CD14-positive monocyte (primary cell): ENCODE measurements around the gene ACY1. TPM values are rescaled to one million over a fixed set of nuclear protein-coding genes. Genes with fewer than 3 reads are reported as not detected.

Experiments used
- DNase-seq, 3 donors: peaks; one replicate each; pipeline ENCODE4 v3.0.0-alpha.2; 2011 to 2022
- H2AFZ ChIP-seq: 2 replicates; pipeline ENCODE4 v1.6.0; 2012; ENCODE audit warnings: mild to moderate bottlenecking, low read depth, low read length, inconsistent platforms; ENCODE audit not compliant: insufficient read depth, poor library complexity, severe bottlenecking
- H3K27ac ChIP-seq, 2 donors: 1 replicate in 1 of 2; 2 replicates in 1 of 2; pipeline ENCODE4 v1.5.1; 2012 to 2013; ENCODE audit warnings: low read length in 2 of 2, control low read depth in 1 of 2, inconsistent platforms in 1 of 2, low read depth in 1 of 2, mild to moderate bottlenecking in 1 of 2
- H3K27me3 ChIP-seq, 2 donors: one replicate each; pipeline versions ENCODE4 v1.6.0 to v1.6.1; 2011 to 2013; ENCODE audit warnings: low read length in 2 of 2; ENCODE audit not compliant: control insufficient read depth in 2 of 2, insufficient read depth in 2 of 2
- H3K36me3 ChIP-seq, 2 donors: replicated peaks in 1 of 2; 1 replicate in 1 of 2; 2 replicates in 1 of 2; pipeline versions ENCODE4 v1.5.1 to v1.6.1; 2012 to 2013; ENCODE audit warnings: low read length in 2 of 2, control low read depth in 1 of 2, inconsistent platforms in 1 of 2, mild to moderate bottlenecking in 1 of 2; ENCODE audit not compliant: insufficient read depth in 2 of 2, control insufficient read depth in 1 of 2
- H3K4me1 ChIP-seq, 2 donors: 1 replicate in 1 of 2; 2 replicates in 1 of 2; pipeline versions ENCODE4 v1.5.1 to v1.6.1; 2012 to 2013; ENCODE audit warnings: low read length in 2 of 2, control low read depth in 1 of 2, inconsistent platforms in 1 of 2, mild to moderate bottlenecking in 1 of 2, moderate library complexity in 1 of 2; ENCODE audit not compliant: insufficient read depth in 2 of 2, control insufficient read depth in 1 of 2
- H3K4me2 ChIP-seq: replicated peaks from 2 replicates; pipeline ENCODE3; 2012; ENCODE audit warnings: low read length, moderate library complexity, mild to moderate bottlenecking; ENCODE audit not compliant: poor library complexity, severe bottlenecking; ENCODE audit errors: extremely low read depth
- H3K4me3 ChIP-seq, 3 experiments: fragments of 200-600 bp in 1 of 3; sonication (generic) in 1 of 3; replicated peaks in 1 of 3; 1 replicate in 2 of 3; 2 replicates in 1 of 3; pipeline ENCODE4 v1.5.1; 2011 to 2013; ENCODE audit warnings: low read length in 3 of 3, mild to moderate bottlenecking in 3 of 3, control low read depth in 2 of 3, low read depth in 2 of 3, inconsistent platforms in 1 of 3, moderate library complexity in 1 of 3
- H3K79me2 ChIP-seq: 2 replicates; pipeline ENCODE4 v1.6.0; 2012; ENCODE audit warnings: mild to moderate bottlenecking, control low read depth, inconsistent platforms, low read length, moderate library complexity; ENCODE audit not compliant: insufficient read depth
- H3K9ac ChIP-seq: 2 replicates; pipeline ENCODE4 v1.6.0; 2017; ENCODE audit warnings: low read length, mild to moderate bottlenecking; ENCODE audit not compliant: insufficient read depth, poor library complexity, severe bottlenecking
- H3K9me3 ChIP-seq, 2 donors: replicated peaks in 1 of 2; 1 replicate in 1 of 2; 2 replicates in 1 of 2; pipeline versions ENCODE4 v1.5.1 to v1.6.1; 2012 to 2013; ENCODE audit warnings: low read length in 2 of 2, control low read depth in 1 of 2; ENCODE audit not compliant: control insufficient read depth in 1 of 2, insufficient read depth in 1 of 2
- H4K20me1 ChIP-seq: 2 replicates; pipeline ENCODE4 v1.6.0; 2012; ENCODE audit warnings: mild to moderate bottlenecking, low read length, control low read depth, moderate library complexity; ENCODE audit not compliant: insufficient read depth
- H3K27ac Mint-ChIP-seq, 7 donors: one replicate each; pipeline ENCODE4 v1.8.0; 2020; ENCODE audit warnings: mild to moderate bottlenecking in 7 of 7, mixed read lengths in 7 of 7, moderate library complexity in 6 of 7, inconsistent platforms in 2 of 7
- H3K27me3 Mint-ChIP-seq, 3 donors: one replicate each; pipeline ENCODE4 v1.8.0; 2021 to 2022; ENCODE audit warnings: low read depth in 3 of 3, mild to moderate bottlenecking in 3 of 3, mixed read lengths in 3 of 3, moderate library complexity in 3 of 3, inconsistent platforms in 1 of 3
- H3K36me3 Mint-ChIP-seq, 2 donors: one replicate each; pipeline ENCODE4 v1.8.0; 2020; ENCODE audit warnings: mixed read lengths in 2 of 2, inconsistent platforms in 1 of 2, mild to moderate bottlenecking in 1 of 2
- H3K4me1 Mint-ChIP-seq: one replicate; pipeline ENCODE4 v1.8.0; 2020; ENCODE audit warnings: mild to moderate bottlenecking, mixed read lengths
- H3K4me3 Mint-ChIP-seq, 2 donors: one replicate each; pipeline ENCODE4 v1.8.0; 2020; ENCODE audit warnings: mild to moderate bottlenecking in 2 of 2, mixed read lengths in 2 of 2, moderate library complexity in 1 of 2
- H3K9me3 Mint-ChIP-seq, 7 donors: one replicate each; pipeline ENCODE4 v1.8.0; 2020 to 2022; ENCODE audit warnings: mixed read lengths in 7 of 7, mild to moderate bottlenecking in 6 of 7, moderate library complexity in 6 of 7, inconsistent platforms in 2 of 7
- CTCF ChIP-seq: fragments of 200-600 bp; IDR thresholded peaks from one replicate; pipeline ENCODE4 v1.8.0; 2022; ENCODE audit warnings: antibody characterized with exemption, mild to moderate bottlenecking
- WGBS: methylation state at CpG from one replicate; pipeline ENCODE4 v1.1.5; 2013; ENCODE audit warnings: missing lambda C conversion rate; ENCODE audit not compliant: insufficient coverage; 5-methylcytosine and 5-hydroxymethylcytosine counted together
- intact Hi-C, 2 donors: fragments of 100-400 bp; cut with micrococcal nuclease; formaldehyde crosslinking; loops; one replicate each; pipeline versions ENCODE4 v1.15.0 to v1.15.1; 2023
- polyA plus RNA-seq, 3 donors: library from polyadenylated mRNA; depleted of rRNA in 1 of 3; unstranded in 2 of 3; stranded (reverse) in 1 of 3; fragments of 300-500 nt in 2 of 3; fragments of >200 nt in 1 of 3; fragmentation: Illumina TruSeq in 2 of 3; gene quantifications; 1 replicate in 2 of 3; 2 replicates in 1 of 3; pipeline ENCODE4 v1.2.3, GENCODE V29; 2012 to 2021

Gene ACY1
- polyA plus RNA-seq, 3 donors, result 13.3 to 18.0 (median 14.5) TPM

- Histone ChIP-seq H3K27ac (no peak overlapping the region), H3K4me1 (no peaks in the 10 kb centered on the region), H3K4me2 (no peak overlapping the region), H3K9ac (no peak overlapping the region), H4K20me1 (no peaks in the 10 kb centered on the region), H3K79me2 (no peaks in the 10 kb centered on the region), H3K27me3 (no peaks in the 10 kb centered on the region), H3K36me3 (no peaks in the 10 kb centered on the region), H3K4me3 (no peak overlapping the region), H3K9me3 (no peaks in the 10 kb centered on the region), H2AFZ (no peak overlapping the region)
- Mint-ChIP-seq H3K4me3 (no peak overlapping the region), H3K9me3 (no peaks in the 10 kb centered on the region), H3K27me3 (peaks cover 3 to 6% (median 4%) of the 10 kb centered on the region in 3 donors), H3K36me3 (no peaks in the 10 kb centered on the region), H3K27ac (no peak overlapping the region), H3K4me1 (peaks cover 2% of the 10 kb centered on the region)
- intact Hi-C loops, result no loop called here
- WGBS, result 89% methylated on average over 4 of the region's 5 CpGs
- TF ChIP-seq CTCF, result no peak
- DNase-seq, result no peak
These were observed 52.9 kb downstream of the ACY1 start for GRCh38 chr3:52036222-52036694.

GRCh38 chr3:52036829-52037228 lies 53.5 kb downstream of the ACY1 start:
- H3K36me3 Mint-ChIP-seq, result no peaks in the 10 kb centered on the region
- no peak for DNase-seq
- no peaks in the 10 kb centered on the region for H3K9me3 Mint-ChIP-seq
- H3K27me3 Mint-ChIP-seq, result peaks cover 3 to 6% (median 4%) of the 10 kb centered on the region in 3 donors
- H3K27ac Mint-ChIP-seq, result no peak overlapping the region
- H3K79me2 ChIP-seq, result no peaks in the 10 kb centered on the region
- no peak overlapping the region for H3K4me3 ChIP-seq
- no peaks in the 10 kb centered on the region for H3K36me3 ChIP-seq
- no peaks in the 10 kb centered on the region for H3K27me3 ChIP-seq
- H3K9ac ChIP-seq, result no peak overlapping the region
- WGBS, result 77% methylated on average over 4 of the region's 5 CpGs
- no peak overlapping the region for H3K4me3 Mint-ChIP-seq
- H2AFZ ChIP-seq, result no peak overlapping the region
- H4K20me1 ChIP-seq, result no peaks in the 10 kb centered on the region
- H3K9me3 ChIP-seq, result no peaks in the 10 kb centered on the region
- intact Hi-C loops, result no loop called here
- H3K27ac ChIP-seq, result no peak overlapping the region
- TF ChIP-seq CTCF, result no peak
- peaks cover 2% of the 10 kb centered on the region for H3K4me1 Mint-ChIP-seq
- H3K4me1 ChIP-seq, result no peaks in the 10 kb centered on the region
- H3K4me2 ChIP-seq, result no peak overlapping the region
